ENCODE data around the gene E2F4. TPM values are rescaled to one million over a fixed set of nuclear protein-coding genes. Genes with fewer than 3 reads are reported as not detected.

E2F4 gene
- total and polyA plus RNA-seq, 2 experiments from 2014 or later = 66.2 to 85.2 TPM

GRCh38 chr16:67208154-67208896 is 16.4 kb downstream of the E2F4 start:
- Histone ChIP-seq H3K27ac (no peak overlapping the region), H3K27me3 (no peaks in the 10 kb centered on the region), H3K9me3 (ENCODE audit: low read depth) (no peaks in the 10 kb centered on the region), H3K4me3 (no peak overlapping the region), H3K36me3 (peaks cover 2% of the 10 kb centered on the region), H3K4me1 (ENCODE audit: low read depth) (no peaks in the 10 kb centered on the region)
- DNase-seq (ENCODE audit: low read depth in 1 of 2, low spot score in 1 of 2) = no peak
- TF ChIP-seq, protein P1, sequence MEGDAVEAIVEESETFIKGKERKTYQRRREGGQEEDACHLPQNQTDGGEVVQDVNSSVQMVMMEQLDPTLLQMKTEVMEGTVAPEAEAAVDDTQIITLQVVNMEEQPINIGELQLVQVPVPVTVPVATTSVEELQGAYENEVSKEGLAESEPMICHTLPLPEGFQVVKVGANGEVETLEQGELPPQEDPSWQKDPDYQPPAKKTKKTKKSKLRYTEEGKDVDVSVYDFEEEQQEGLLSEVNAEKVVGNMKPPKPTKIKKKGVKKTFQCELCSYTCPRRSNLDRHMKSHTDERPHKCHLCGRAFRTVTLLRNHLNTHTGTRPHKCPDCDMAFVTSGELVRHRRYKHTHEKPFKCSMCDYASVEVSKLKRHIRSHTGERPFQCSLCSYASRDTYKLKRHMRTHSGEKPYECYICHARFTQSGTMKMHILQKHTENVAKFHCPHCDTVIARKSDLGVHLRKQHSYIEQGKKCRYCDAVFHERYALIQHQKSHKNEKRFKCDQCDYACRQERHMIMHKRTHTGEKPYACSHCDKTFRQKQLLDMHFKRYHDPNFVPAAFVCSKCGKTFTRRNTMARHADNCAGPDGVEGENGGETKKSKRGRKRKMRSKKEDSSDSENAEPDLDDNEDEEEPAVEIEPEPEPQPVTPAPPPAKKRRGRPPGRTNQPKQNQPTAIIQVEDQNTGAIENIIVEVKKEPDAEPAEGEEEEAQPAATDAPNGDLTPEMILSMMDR (IDR thresholded peaks at IDR 0.05; ENCODE audit: low read depth, low read length) = no peak

GRCh38 chr16:67209565-67209964 is 17.6 kb downstream of the E2F4 start:
- no peak for DNase-seq (ENCODE audit: low read depth in 1 of 2, low spot score in 1 of 2)
- no peaks in the 10 kb centered on the region for H3K9me3 ChIP-seq (ENCODE audit: low read depth)
- H3K4me3 ChIP-seq = no peak overlapping the region
- no peak overlapping the region for H3K27ac ChIP-seq
- no peaks in the 10 kb centered on the region for H3K36me3 ChIP-seq
- TF ChIP-seq, protein P1 (IDR thresholded peaks at IDR 0.05; ENCODE audit: low read depth, low read length) = no peak
- no peaks in the 10 kb centered on the region for H3K4me1 ChIP-seq (ENCODE audit: low read depth)
- H3K27me3 ChIP-seq = no peaks in the 10 kb centered on the region

DNA sequence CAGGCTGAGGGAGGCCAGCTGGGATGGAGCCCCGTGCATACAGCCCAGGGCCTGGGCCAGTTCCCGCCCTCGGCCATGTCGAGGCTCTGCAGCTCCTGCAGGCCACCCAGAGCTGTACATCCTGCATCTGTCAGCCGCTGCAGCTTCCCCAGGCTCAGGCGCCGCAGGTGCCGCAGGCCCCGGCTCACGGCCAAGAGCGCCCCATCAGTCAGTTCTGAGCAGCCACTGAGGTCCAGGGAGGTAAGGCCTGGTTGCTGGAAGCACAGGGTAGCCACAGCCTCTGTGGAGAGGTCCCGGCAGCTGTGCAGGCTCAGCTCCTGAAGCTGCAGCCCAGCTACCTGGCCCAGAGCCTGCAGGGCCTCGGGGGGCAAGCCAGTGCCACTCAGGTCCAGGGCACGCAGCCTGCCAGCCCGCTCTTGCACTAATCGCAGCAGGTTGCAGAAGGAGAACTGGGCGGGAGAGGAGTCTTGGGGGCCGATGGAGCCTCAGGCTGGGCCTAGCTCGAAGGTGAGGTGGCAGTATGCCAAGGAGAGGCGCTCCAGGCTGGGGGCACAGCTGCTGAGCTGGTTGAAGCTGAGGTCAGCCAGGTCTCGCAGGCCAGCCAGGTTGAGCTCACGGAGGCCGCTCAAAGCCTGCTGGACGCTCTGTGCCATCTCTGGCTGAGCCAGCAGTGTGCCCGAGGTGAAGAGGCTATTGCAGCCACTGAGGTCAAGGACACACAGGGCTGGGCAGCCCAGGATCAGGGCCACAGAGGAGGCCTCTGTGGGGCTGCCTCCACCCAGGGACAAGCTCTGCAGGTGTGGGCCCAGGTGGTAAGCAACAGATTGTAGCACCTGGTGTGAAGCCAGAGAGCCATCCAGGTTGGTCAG is 18.3 kb downstream of the E2F4 start:
- Histone ChIP-seq H3K27me3 (no peaks in the 10 kb centered on the region), H3K4me1 (ENCODE audit: low read depth) (no peaks in the 10 kb centered on the region), H3K36me3 (no peaks in the 10 kb centered on the region), H3K4me3 (no peak overlapping the region), H3K9me3 (ENCODE audit: low read depth) (no peaks in the 10 kb centered on the region), H3K27ac (no peak overlapping the region)
- no peak for DNase-seq (ENCODE audit: low read depth in 1 of 2, low spot score in 1 of 2)
- TF ChIP-seq, protein P1 (IDR thresholded peaks at IDR 0.05; ENCODE audit: low read depth, low read length) = no peak

DNA sequence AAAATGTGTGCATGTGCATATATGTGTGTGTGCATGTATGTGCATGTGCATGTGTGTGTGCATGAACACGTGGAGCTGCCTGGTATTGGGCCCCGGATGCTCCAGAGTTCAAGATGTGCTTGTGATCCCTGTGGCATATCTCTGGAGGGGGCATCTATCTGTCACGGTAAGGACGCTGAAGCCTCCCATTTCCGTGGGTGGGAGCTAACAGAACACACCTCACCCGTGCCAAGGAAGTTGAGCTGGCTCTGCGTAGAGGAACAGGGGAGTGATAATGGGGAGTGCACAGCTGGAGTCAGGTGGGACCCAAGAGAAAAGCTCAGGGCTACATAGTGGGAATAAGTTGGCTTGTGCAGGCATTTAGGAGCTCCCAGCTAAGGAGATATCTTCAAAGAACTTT is 19.7 kb downstream of the E2F4 start:
- no peak overlapping the region for H3K27ac ChIP-seq
- H3K9me3 ChIP-seq (ENCODE audit: low read depth) = no peaks in the 10 kb centered on the region
- H3K4me3 ChIP-seq = no peak overlapping the region
- no peak for DNase-seq (ENCODE audit: low read depth in 1 of 2, low spot score in 1 of 2)
- TF ChIP-seq, protein P1 (IDR thresholded peaks at IDR 0.05; ENCODE audit: low read depth, low read length) = no peak
- H3K4me1 ChIP-seq (ENCODE audit: low read depth) = no peaks in the 10 kb centered on the region
- no peaks in the 10 kb centered on the region for H3K27me3 ChIP-seq
- H3K36me3 ChIP-seq = no peaks in the 10 kb centered on the region

DNA sequence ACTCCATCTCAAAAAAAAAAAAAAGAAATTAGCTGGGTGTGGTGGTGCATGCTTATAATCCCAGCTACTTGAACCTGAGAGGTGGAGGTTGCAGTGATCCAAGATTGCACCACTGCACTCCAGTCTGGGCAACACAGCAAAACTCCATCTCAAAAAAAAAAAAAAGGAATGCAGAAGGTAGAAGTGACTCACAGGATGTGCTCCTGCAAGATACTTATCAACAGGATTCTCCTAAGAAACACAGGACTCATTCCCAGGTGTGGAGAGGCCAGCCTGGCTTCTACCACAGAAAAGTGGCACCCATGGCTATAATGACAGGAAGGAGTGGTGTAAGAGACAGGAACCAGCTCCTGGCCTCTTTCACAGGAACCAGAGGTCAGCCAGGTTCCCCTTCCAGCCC is 20.8 kb downstream of the E2F4 start:
- H3K36me3 ChIP-seq = no peaks in the 10 kb centered on the region
- no peaks in the 10 kb centered on the region for H3K9me3 ChIP-seq (ENCODE audit: low read depth)
- no peak overlapping the region for H3K4me3 ChIP-seq
- no peaks in the 10 kb centered on the region for H3K4me1 ChIP-seq (ENCODE audit: low read depth)
- TF ChIP-seq, protein P1 (IDR thresholded peaks at IDR 0.05; ENCODE audit: low read depth, low read length) = no peak
- H3K27ac ChIP-seq = no peak overlapping the region
- H3K27me3 ChIP-seq = no peaks in the 10 kb centered on the region
- DNase-seq (ENCODE audit: low read depth in 1 of 2, low spot score in 1 of 2) = no peak

All from cardiac muscle cell (in vitro differentiated cells and primary cell).